ENCODE data around the gene TRPC6. TPM values are rescaled to one million over a fixed set of nuclear protein-coding genes. Genes with fewer than 3 reads are reported as not detected.
"Not testable (repeated sequence)": the region's sequence is repeated elsewhere in the genome, so short reads cannot be mapped to it uniquely, and the experiment has no call there.

Gene TRPC6
- total RNA-seq, 1 experiment from 2014 or later: not detected

DNA sequence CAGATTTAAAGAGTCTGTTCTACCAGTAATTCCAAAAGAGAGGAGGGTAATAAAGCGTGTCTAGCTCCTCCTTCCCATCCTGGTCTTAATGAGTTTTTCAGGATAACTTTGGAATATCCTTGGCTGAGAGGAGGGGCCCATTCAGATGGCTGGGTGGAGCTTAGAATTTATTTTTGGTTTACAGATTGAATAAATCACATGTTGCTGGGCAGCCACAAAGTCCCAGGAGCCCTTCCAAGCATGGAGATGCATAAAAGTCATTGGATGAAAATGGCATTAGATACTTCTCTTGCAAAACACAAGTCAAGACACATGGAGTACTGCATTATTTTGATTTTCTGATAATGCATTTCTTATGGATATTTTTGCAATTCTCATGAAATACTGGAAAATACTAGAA is 139.0 kb downstream of the TRPC6 start:
- Histone ChIP-seq H3K36me3 (ENCODE audit: insufficient read depth, low read length) (no peaks in the 10 kb centered on the region), H3K9me3 (ENCODE audit: low read length) (no peaks in the 10 kb centered on the region), H3K27ac (ENCODE audit: low read length) (no peak overlapping the region), H3K9me2 (replicated peaks; ENCODE audit: insufficient read depth, low read length) (no peaks in the 10 kb centered on the region), H4K20me1 (ENCODE audit: insufficient read depth, low read depth, low read length) (no peaks in the 10 kb centered on the region), H3K4me1 (ENCODE audit: low read length) (no peaks in the 10 kb centered on the region), H2AFZ (ENCODE audit: low read length) (no peak overlapping the region), H3K79me2 (ENCODE audit: low read length) (no peaks in the 10 kb centered on the region), H3K27me3 (ENCODE audit: low read length) (no peaks in the 10 kb centered on the region), H3K4me3 (ENCODE audit: low read length) (no peak overlapping the region), H3K4me2 (ENCODE audit: low read depth, low read length, poor library complexity, severe bottlenecking) (no peak overlapping the region), H3K9ac (ENCODE audit: low read length) (no peak overlapping the region)
- DNase-seq: no peak

DNA sequence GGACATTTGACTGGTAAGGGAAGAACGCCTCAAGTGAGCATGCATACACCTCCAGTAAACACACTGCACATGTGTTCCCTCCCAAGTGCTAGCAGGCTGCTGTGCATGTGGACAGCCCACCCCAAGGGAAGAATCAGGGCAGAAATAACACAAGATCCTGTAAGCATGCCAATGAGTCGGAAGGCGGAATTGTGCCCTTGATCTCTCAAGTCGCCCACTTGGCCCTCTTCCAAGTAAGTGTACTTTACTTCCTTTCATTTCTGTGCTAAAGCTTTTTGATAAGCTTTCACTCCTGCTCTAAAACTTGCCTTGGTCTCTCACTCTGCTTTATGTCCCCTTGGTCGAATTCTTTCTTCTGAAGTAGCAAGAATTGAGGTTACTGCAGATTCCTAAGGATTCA is 139.6 kb downstream of the TRPC6 start:
- no peaks in the 10 kb centered on the region for H3K9me2 ChIP-seq (replicated peaks; ENCODE audit: insufficient read depth, low read length)
- no peaks in the 10 kb centered on the region for H3K4me1 ChIP-seq (ENCODE audit: low read length)
- H3K36me3 ChIP-seq (ENCODE audit: insufficient read depth, low read length): no peaks in the 10 kb centered on the region
- no peaks in the 10 kb centered on the region for H4K20me1 ChIP-seq (ENCODE audit: insufficient read depth, low read depth, low read length)
- no peaks in the 10 kb centered on the region for H3K79me2 ChIP-seq (ENCODE audit: low read length)
- H3K27me3 ChIP-seq (ENCODE audit: low read length): no peaks in the 10 kb centered on the region
- H3K4me2 ChIP-seq (ENCODE audit: low read depth, low read length, poor library complexity, severe bottlenecking): no peak overlapping the region
- DNase-seq: no peak
- H2AFZ ChIP-seq (ENCODE audit: low read length): no peak overlapping the region
- no peaks in the 10 kb centered on the region for H3K9me3 ChIP-seq (ENCODE audit: low read length)
- H3K9ac ChIP-seq (ENCODE audit: low read length): no peak overlapping the region
- no peak overlapping the region for H3K4me3 ChIP-seq (ENCODE audit: low read length)
- H3K27ac ChIP-seq (ENCODE audit: low read length): no peak overlapping the region

DNA sequence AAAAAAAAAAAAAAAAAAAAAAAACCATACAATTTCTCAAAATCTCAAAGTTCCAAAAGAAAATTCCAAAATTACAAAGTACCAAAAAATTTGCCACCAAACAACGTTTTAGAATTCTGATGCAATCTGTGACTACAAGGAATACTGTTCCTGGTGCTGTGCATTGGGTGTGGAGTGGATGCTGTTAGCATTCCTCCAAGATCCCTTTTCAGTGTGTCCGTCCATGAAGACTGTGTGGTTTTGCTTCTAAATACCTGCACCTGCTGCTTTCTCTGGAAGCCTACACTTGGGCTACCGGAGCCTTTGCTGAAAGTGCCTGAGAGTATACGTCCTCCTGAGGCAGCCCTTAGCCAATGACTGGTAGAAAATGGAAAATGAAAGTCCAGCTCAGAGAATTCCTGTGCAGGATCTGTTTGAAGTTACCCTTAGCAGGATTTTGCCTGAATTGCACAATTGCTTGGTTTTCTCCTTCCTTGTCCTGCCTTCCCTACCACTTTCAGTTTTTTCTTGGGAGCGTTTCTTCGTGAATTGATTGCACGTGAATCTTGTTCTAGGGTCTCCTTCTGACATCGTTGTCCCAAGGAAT is 140.8 kb downstream of the TRPC6 start:
- no peak for DNase-seq
- no peak overlapping the region for H3K9ac ChIP-seq (ENCODE audit: low read length)
- H4K20me1 ChIP-seq (ENCODE audit: insufficient read depth, low read depth, low read length): no peaks in the 10 kb centered on the region
- H3K9me2 ChIP-seq (replicated peaks; ENCODE audit: insufficient read depth, low read length): no peaks in the 10 kb centered on the region
- no peaks in the 10 kb centered on the region for H3K79me2 ChIP-seq (ENCODE audit: low read length)
- H2AFZ ChIP-seq (ENCODE audit: low read length): no peak overlapping the region
- no peaks in the 10 kb centered on the region for H3K36me3 ChIP-seq (ENCODE audit: insufficient read depth, low read length)
- H3K4me1 ChIP-seq (ENCODE audit: low read length): no peaks in the 10 kb centered on the region
- H3K27me3 ChIP-seq (ENCODE audit: low read length): no peaks in the 10 kb centered on the region
- H3K9me3 ChIP-seq (ENCODE audit: low read length): no peaks in the 10 kb centered on the region
- no peak overlapping the region for H3K4me3 ChIP-seq (ENCODE audit: low read length)
- H3K27ac ChIP-seq (ENCODE audit: low read length): no peak overlapping the region
- H3K4me2 ChIP-seq (ENCODE audit: low read depth, low read length, poor library complexity, severe bottlenecking): no peak overlapping the region

DNA sequence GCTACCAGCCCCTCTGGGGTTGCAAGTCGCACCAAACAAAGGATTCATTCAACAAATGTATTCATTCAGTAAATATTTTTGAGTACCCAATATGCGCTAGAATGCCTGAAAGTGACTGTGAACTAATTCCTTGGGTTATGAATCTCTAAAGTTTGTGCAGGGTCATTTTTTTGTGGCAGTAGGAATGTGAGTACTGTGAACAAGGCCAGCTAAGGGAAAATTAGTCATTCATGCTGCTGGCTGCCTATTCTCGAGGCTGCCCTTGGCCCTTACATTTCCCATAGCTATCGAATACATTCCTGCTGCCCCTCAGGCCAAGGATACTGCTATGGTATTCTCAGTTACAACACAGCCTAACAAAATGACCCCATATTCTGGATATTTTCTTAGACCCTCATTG is 141.6 kb downstream of the TRPC6 start:
- H3K9me3 ChIP-seq (ENCODE audit: low read length): no peaks in the 10 kb centered on the region
- no peaks in the 10 kb centered on the region for H3K9me2 ChIP-seq (replicated peaks; ENCODE audit: insufficient read depth, low read length)
- no peaks in the 10 kb centered on the region for H4K20me1 ChIP-seq (ENCODE audit: insufficient read depth, low read depth, low read length)
- no peak overlapping the region for H3K4me3 ChIP-seq (ENCODE audit: low read length)
- H3K9ac ChIP-seq (ENCODE audit: low read length): no peak overlapping the region
- DNase-seq: no peak
- H3K27ac ChIP-seq (ENCODE audit: low read length): no peak overlapping the region
- no peaks in the 10 kb centered on the region for H3K27me3 ChIP-seq (ENCODE audit: low read length)
- no peak overlapping the region for H3K4me2 ChIP-seq (ENCODE audit: low read depth, low read length, poor library complexity, severe bottlenecking)
- no peaks in the 10 kb centered on the region for H3K4me1 ChIP-seq (ENCODE audit: low read length)
- no peaks in the 10 kb centered on the region for H3K36me3 ChIP-seq (ENCODE audit: insufficient read depth, low read length)
- no peak overlapping the region for H2AFZ ChIP-seq (ENCODE audit: low read length)
- H3K79me2 ChIP-seq (ENCODE audit: low read length): no peaks in the 10 kb centered on the region

DNA sequence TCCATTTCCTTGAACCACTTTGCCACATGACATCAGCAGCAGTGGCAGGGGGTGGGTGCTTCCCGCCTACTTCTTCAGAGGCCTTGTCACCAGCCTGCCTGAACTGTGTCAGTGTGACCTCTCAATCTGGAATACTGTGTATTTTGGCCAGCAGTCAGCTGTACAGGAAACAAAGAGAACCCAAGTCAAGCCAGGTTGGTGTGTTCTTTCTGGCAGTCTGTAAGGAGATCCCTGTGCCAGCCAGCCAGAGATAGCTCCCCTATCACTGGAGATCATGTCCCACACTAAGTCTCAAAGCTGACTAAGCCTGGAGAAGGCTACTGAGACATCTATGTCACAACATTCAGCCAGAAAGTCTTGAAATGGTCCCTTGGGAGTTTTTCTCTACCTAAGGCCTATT is 142.1 kb downstream of the TRPC6 start:
- no peaks in the 10 kb centered on the region for H3K36me3 ChIP-seq (ENCODE audit: insufficient read depth, low read length)
- H3K27me3 ChIP-seq (ENCODE audit: low read length): no peaks in the 10 kb centered on the region
- H3K4me2 ChIP-seq (ENCODE audit: low read depth, low read length, poor library complexity, severe bottlenecking): no peak overlapping the region
- no peaks in the 10 kb centered on the region for H3K9me2 ChIP-seq (replicated peaks; ENCODE audit: insufficient read depth, low read length)
- no peak overlapping the region for H3K4me3 ChIP-seq (ENCODE audit: low read length)
- no peaks in the 10 kb centered on the region for H3K4me1 ChIP-seq (ENCODE audit: low read length)
- H3K79me2 ChIP-seq (ENCODE audit: low read length): no peaks in the 10 kb centered on the region
- no peak overlapping the region for H2AFZ ChIP-seq (ENCODE audit: low read length)
- H3K9ac ChIP-seq (ENCODE audit: low read length): no peak overlapping the region
- H3K27ac ChIP-seq (ENCODE audit: low read length): no peak overlapping the region
- DNase-seq: no peak
- H3K9me3 ChIP-seq (ENCODE audit: low read length): no peaks in the 10 kb centered on the region
- no peaks in the 10 kb centered on the region for H4K20me1 ChIP-seq (ENCODE audit: insufficient read depth, low read depth, low read length)

DNA sequence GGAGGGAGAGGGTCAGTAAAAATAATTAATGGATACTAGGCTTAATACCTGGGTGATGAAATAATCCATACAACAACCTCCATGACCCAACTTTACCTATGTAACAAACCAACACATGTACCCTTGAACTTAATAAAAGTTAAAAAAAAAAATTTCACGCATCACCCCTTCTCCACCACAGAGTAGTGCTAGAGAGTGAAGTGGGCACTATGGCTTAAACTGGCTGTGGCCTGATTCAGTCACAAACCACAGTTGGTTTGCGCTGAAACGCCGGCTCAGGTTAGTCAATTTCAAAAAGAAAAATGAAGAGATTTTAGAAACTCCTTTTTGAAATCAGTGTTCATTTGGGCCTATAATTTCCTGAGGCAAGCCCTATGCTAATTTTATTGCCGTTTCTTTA is 144.3 kb downstream of the TRPC6 start:
- no peaks in the 10 kb centered on the region for H3K79me2 ChIP-seq (ENCODE audit: low read length)
- H4K20me1 ChIP-seq (ENCODE audit: insufficient read depth, low read depth, low read length): no peaks in the 10 kb centered on the region
- no peak for DNase-seq
- no peak overlapping the region for H3K4me3 ChIP-seq (ENCODE audit: low read length)
- no peak overlapping the region for H3K9ac ChIP-seq (ENCODE audit: low read length)
- H3K36me3 ChIP-seq (ENCODE audit: insufficient read depth, low read length): no peaks in the 10 kb centered on the region
- no peak overlapping the region for H3K4me2 ChIP-seq (ENCODE audit: low read depth, low read length, poor library complexity, severe bottlenecking)
- H3K4me1 ChIP-seq (ENCODE audit: low read length): no peaks in the 10 kb centered on the region
- no peaks in the 10 kb centered on the region for H3K9me3 ChIP-seq (ENCODE audit: low read length)
- no peaks in the 10 kb centered on the region for H3K27me3 ChIP-seq (ENCODE audit: low read length)
- H3K9me2 ChIP-seq (replicated peaks; ENCODE audit: insufficient read depth, low read length): no peaks in the 10 kb centered on the region
- no peak overlapping the region for H2AFZ ChIP-seq (ENCODE audit: low read length)
- H3K27ac ChIP-seq (ENCODE audit: low read length): no peak overlapping the region

DNA sequence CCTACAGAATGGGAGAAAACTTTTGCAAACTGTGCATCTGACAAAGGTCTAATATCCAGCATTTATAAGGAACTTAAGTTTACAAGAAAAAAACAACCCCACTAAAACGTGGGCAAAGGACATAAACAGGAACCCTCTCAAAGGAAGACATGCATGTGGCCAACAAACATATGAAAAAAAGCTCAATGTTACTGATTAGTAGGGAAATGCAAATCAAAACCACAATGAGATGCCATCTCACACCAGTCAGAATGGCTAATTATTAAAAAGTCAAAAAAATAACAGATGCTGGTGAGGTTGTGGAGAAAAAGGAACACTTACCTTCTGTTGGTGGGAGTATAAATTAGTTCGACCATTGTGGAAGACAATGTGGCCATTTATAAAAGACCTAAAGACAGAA is 145.1 kb downstream of the TRPC6 start:
- not testable (repeated sequence) for H3K9me2 ChIP-seq (replicated peaks; ENCODE audit: insufficient read depth, low read length); H3K4me2 ChIP-seq (ENCODE audit: low read depth, low read length, poor library complexity, severe bottlenecking); H3K4me1 ChIP-seq (ENCODE audit: low read length); H3K4me3 ChIP-seq (ENCODE audit: low read length); H3K9ac ChIP-seq (ENCODE audit: low read length); H3K36me3 ChIP-seq (ENCODE audit: insufficient read depth, low read length); DNase-seq; H3K27ac ChIP-seq (ENCODE audit: low read length); H3K79me2 ChIP-seq (ENCODE audit: low read length); H3K9me3 ChIP-seq (ENCODE audit: low read length); H4K20me1 ChIP-seq (ENCODE audit: insufficient read depth, low read depth, low read length); H3K27me3 ChIP-seq (ENCODE audit: low read length); H2AFZ ChIP-seq (ENCODE audit: low read length)

DNA sequence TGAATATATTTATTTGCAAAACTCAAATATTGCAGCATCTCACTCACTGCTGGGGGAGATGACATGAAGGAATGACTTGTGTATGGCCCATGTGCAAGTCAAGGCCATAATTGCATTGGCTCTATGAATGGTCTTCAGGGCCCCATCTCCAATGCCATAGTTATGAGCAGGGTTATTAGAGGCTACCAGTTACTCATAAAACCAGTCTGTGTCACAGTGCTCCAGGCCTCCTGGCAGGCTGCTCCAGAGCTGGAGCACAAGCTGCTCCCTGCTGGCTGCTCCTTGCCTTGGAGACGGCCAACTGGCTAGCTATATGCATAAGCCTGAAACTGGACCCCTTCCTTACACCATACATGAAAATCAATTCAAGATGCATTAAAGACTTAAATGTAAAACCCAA is 145.7 kb downstream of the TRPC6 start:
- Histone ChIP-seq H3K36me3 (ENCODE audit: insufficient read depth, low read length) (no peaks in the 10 kb centered on the region), H3K9ac (ENCODE audit: low read length) (no peak overlapping the region), H3K27me3 (ENCODE audit: low read length) (no peaks in the 10 kb centered on the region), H3K4me1 (ENCODE audit: low read length) (no peaks in the 10 kb centered on the region), H3K9me3 (ENCODE audit: low read length) (no peaks in the 10 kb centered on the region), H4K20me1 (ENCODE audit: insufficient read depth, low read depth, low read length) (no peaks in the 10 kb centered on the region), H3K4me2 (ENCODE audit: low read depth, low read length, poor library complexity, severe bottlenecking) (no peak overlapping the region), H3K79me2 (ENCODE audit: low read length) (no peaks in the 10 kb centered on the region), H3K4me3 (ENCODE audit: low read length) (no peak overlapping the region), H3K27ac (ENCODE audit: low read length) (no peak overlapping the region), H2AFZ (ENCODE audit: low read length) (no peak overlapping the region), H3K9me2 (replicated peaks; ENCODE audit: insufficient read depth, low read length) (no peaks in the 10 kb centered on the region)
- DNase-seq: no peak
